Measurements from ENCODE around the gene BOD1L1.

The BOD1L1 gene

DNA sequence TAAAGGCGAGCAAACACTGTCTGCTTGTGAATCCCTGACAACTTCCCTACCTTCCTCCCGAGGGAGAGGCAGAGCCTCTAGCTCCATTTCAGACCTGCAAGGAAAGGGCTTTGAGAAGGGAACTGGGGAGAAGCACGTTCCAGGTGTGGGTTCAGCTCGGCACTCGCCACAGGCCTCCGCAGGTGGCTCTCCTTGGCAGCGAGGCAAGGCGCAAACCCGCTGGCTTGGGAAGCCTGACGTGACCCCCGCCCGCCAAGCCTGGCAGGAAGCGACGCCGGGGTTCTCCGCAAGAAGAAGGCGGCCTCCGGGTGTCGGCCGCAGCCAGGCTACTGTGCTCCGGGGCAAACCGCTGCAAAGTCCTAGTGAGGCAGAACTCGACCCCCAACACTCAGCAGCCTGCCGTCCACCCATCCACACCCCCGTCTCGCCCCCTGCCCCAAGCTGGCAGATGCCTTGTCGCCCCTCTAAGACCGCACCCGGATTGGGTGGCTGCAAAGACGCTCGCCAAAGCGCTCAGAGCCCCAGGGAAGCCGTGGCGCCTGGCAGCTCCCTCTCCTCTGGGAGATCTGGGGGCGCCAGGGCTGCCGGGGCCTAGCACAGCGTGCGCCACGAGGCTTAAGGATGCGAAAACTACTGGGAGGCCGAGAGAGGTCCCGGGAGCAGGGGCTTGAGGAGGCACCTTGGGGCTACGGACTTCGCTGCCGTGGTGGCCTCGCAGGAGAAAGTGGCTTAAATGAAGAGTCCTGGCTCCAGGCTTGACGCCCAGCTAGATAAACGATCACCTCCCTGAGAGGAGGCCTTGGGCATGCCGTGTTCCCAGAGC lies 105.0 kb downstream of the BOD1L1 start:
- no peak for DNase-seq

DNA sequence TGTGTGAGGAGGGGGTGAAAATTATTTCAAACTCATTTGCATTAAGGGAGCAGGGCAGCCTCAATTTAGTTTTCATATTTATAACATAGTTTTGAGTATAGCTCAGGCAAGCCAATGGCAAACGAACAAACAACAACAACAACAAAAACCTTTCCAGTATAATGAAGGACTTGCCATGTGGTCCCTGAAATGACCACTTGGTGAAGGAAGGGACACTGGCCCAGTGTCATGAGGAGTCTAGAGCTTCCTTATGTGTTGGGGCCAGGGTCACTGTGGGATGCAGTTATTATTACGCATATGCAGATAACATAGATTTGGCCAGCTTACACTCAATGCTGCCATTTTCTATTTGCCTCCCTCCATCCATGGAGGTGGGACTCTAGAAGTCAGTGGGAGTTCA lies 106.5 kb downstream of the BOD1L1 start:
- no peak for DNase-seq

Data from DMS79 treated with DMSO at 0.1 percent for 48 hours (cell line).